IPS-20b (cell line): Measurements from ENCODE around the gene CLDN10.

Source experiments
- H3K27ac ChIP-seq: one replicate; pipeline ENCODE4 v1.5.1; 2013; ENCODE audit warnings: low read length
- H3K27me3 ChIP-seq: 2 replicates; pipeline ENCODE4 v1.6.1; 2013; ENCODE audit warnings: mild to moderate bottlenecking, low read length, inconsistent platforms; ENCODE audit not compliant: insufficient read depth
- H3K36me3 ChIP-seq: 2 replicates; pipeline ENCODE4 v1.6.1; 2013; ENCODE audit warnings: low read depth, mild to moderate bottlenecking, inconsistent platforms, low read length, moderate library complexity; ENCODE audit not compliant: insufficient read depth
- H3K4me1 ChIP-seq: 2 replicates; pipeline ENCODE4 v1.6.1; 2013; ENCODE audit warnings: mild to moderate bottlenecking, control low read depth, inconsistent platforms, low read length, moderate library complexity; ENCODE audit not compliant: insufficient read depth
- H3K4me3 ChIP-seq: 2 replicates; pipeline ENCODE4 v1.5.1; 2013; ENCODE audit warnings: mild to moderate bottlenecking, low read length, inconsistent platforms
- H3K9ac ChIP-seq: 2 replicates; pipeline ENCODE4 v1.6.1; 2013; ENCODE audit warnings: low read depth, mild to moderate bottlenecking, inconsistent platforms, low read length, moderate library complexity
- H3K9me3 ChIP-seq: 2 replicates; pipeline ENCODE4 v1.6.1; 2013; ENCODE audit warnings: mild to moderate bottlenecking, low read depth, low read length, inconsistent platforms; ENCODE audit not compliant: insufficient read depth

The CLDN10 gene

GRCh38 chr13:95603887-95604555 is 51.5 kb downstream of the CLDN10 start:
- H3K27me3 ChIP-seq: no peaks in the 10 kb centered on the region
- H3K4me1 ChIP-seq: no peaks in the 10 kb centered on the region
- H3K9ac ChIP-seq: no peak overlapping the region
- H3K4me3 ChIP-seq: no peak overlapping the region
- peaks cover 77% of the 10 kb centered on the region for H3K36me3 ChIP-seq
- no peaks in the 10 kb centered on the region for H3K9me3 ChIP-seq
- H3K27ac ChIP-seq: no peak overlapping the region

GRCh38 chr13:95604556-95604915 is 52.0 kb downstream of the CLDN10 start:
- H3K36me3 ChIP-seq: peaks cover 78% of the 10 kb centered on the region
- no peaks in the 10 kb centered on the region for H3K27me3 ChIP-seq
- H3K27ac ChIP-seq: no peak overlapping the region
- no peak overlapping the region for H3K9ac ChIP-seq
- no peak overlapping the region for H3K4me3 ChIP-seq
- H3K4me1 ChIP-seq: no peaks in the 10 kb centered on the region
- no peaks in the 10 kb centered on the region for H3K9me3 ChIP-seq

- H3K9ac ChIP-seq: no peak overlapping the region
- H3K9me3 ChIP-seq: no peaks in the 10 kb centered on the region
- H3K36me3 ChIP-seq: peaks cover 81% of the 10 kb centered on the region
- H3K27ac ChIP-seq: no peak overlapping the region
- H3K4me1 ChIP-seq: no peaks in the 10 kb centered on the region
- H3K27me3 ChIP-seq: no peaks in the 10 kb centered on the region
- no peak overlapping the region for H3K4me3 ChIP-seq
These were observed 53.1 kb downstream of the CLDN10 start for GRCh38 chr13:95605448-95606125.

- Histone ChIP-seq H3K4me1 (no peaks in the 10 kb centered on the region), H3K27ac (no peak overlapping the region), H3K9me3 (no peaks in the 10 kb centered on the region), H3K27me3 (no peaks in the 10 kb centered on the region), H3K4me3 (no peak overlapping the region), H3K36me3 (peaks cover 90% of the 10 kb centered on the region), H3K9ac (no peak overlapping the region)
These were observed 54.8 kb downstream of the CLDN10 start for GRCh38 chr13:95607366-95607765.

- Histone ChIP-seq H3K4me3 (no peak overlapping the region), H3K9me3 (no peaks in the 10 kb centered on the region), H3K27me3 (no peaks in the 10 kb centered on the region), H3K4me1 (no peaks in the 10 kb centered on the region), H3K9ac (no peak overlapping the region), H3K27ac (no peak overlapping the region), H3K36me3 (peaks cover 82% of the 10 kb centered on the region)
These were observed 56.3 kb downstream of the CLDN10 start for GRCh38 chr13:95608640-95609323.

- Histone ChIP-seq H3K27ac (no peak overlapping the region), H3K9ac (no peak overlapping the region), H3K9me3 (no peaks in the 10 kb centered on the region), H3K4me1 (no peaks in the 10 kb centered on the region), H3K4me3 (no peak overlapping the region), H3K36me3 (peaks cover 79% of the 10 kb centered on the region), H3K27me3 (no peaks in the 10 kb centered on the region)
These were observed 62.2 kb downstream of the CLDN10 start for GRCh38 chr13:95614641-95615245.

GRCh38 chr13:95615539-95615938 is 63.0 kb downstream of the CLDN10 start:
- H3K27me3 ChIP-seq: no peaks in the 10 kb centered on the region
- no peaks in the 10 kb centered on the region for H3K4me1 ChIP-seq
- peaks cover 79% of the 10 kb centered on the region for H3K36me3 ChIP-seq
- no peak overlapping the region for H3K4me3 ChIP-seq
- no peak overlapping the region for H3K9ac ChIP-seq
- no peaks in the 10 kb centered on the region for H3K9me3 ChIP-seq
- no peak overlapping the region for H3K27ac ChIP-seq

- no peaks in the 10 kb centered on the region for H3K27me3 ChIP-seq
- no peaks in the 10 kb centered on the region for H3K4me1 ChIP-seq
- H3K9me3 ChIP-seq: no peaks in the 10 kb centered on the region
- no peak overlapping the region for H3K9ac ChIP-seq
- no peak overlapping the region for H3K27ac ChIP-seq
- no peak overlapping the region for H3K4me3 ChIP-seq
- H3K36me3 ChIP-seq: peaks cover 88% of the 10 kb centered on the region
These were observed 67.7 kb downstream of the CLDN10 start for GRCh38 chr13:95620030-95620824.

- H3K27ac ChIP-seq: no peak overlapping the region
- H3K4me3 ChIP-seq: no peak overlapping the region
- no peaks in the 10 kb centered on the region for H3K9me3 ChIP-seq
- no peaks in the 10 kb centered on the region for H3K27me3 ChIP-seq
- H3K9ac ChIP-seq: no peak overlapping the region
- H3K36me3 ChIP-seq: peaks cover 85% of the 10 kb centered on the region
- H3K4me1 ChIP-seq: no peaks in the 10 kb centered on the region
These were observed 68.4 kb downstream of the CLDN10 start for GRCh38 chr13:95620825-95621498.

- no peaks in the 10 kb centered on the region for H3K4me1 ChIP-seq
- H3K36me3 ChIP-seq: peaks cover 88% of the 10 kb centered on the region
- H3K27me3 ChIP-seq: no peaks in the 10 kb centered on the region
- no peaks in the 10 kb centered on the region for H3K9me3 ChIP-seq
- no peak overlapping the region for H3K27ac ChIP-seq
- H3K4me3 ChIP-seq: no peak overlapping the region
- no peak overlapping the region for H3K9ac ChIP-seq
These were observed 70.6 kb downstream of the CLDN10 start for GRCh38 chr13:95623141-95623540.

GRCh38 chr13:95624020-95624419 is 71.5 kb downstream of the CLDN10 start:
- H3K9ac ChIP-seq: no peak overlapping the region
- no peak overlapping the region for H3K27ac ChIP-seq
- no peaks in the 10 kb centered on the region for H3K9me3 ChIP-seq
- no peak overlapping the region for H3K4me3 ChIP-seq
- no peaks in the 10 kb centered on the region for H3K4me1 ChIP-seq
- no peaks in the 10 kb centered on the region for H3K27me3 ChIP-seq
- H3K36me3 ChIP-seq: peaks cover 88% of the 10 kb centered on the region
